ENCODE measurements around the gene SPTBN5. TPM values are rescaled to one million over a fixed set of nuclear protein-coding genes. Genes with fewer than 3 reads are reported as not detected.

Gene SPTBN5
- total and polyA plus RNA-seq, 2 donors (not counting 1 experiment from before 2014, with no cell fraction given): 0.55 to 1.4 TPM

- Mint-ChIP-seq H3K9me3 (ENCODE audit: insufficient read depth) (no peaks in the 10 kb centered on the region), H3K27ac (no peak overlapping the region), H3K4me1 (peaks cover 19% of the 10 kb centered on the region), H3K27me3 (peaks cover 22% of the 10 kb centered on the region), H3K4me3 (peak overlapping the region; percentile 64)
- ATAC-seq (ENCODE audit: low read depth) (no peak), DNase-seq (no peak)
- Histone ChIP-seq H4K20me1 (ENCODE audit: control insufficient read depth, insufficient read depth, low read length, poor library complexity, severe bottlenecking) (no peaks in the 10 kb centered on the region), H3K27me3 (replicated peaks in 1 of 4; ENCODE audit: control extremely low read depth in 1 of 4, control insufficient read depth in 3 of 4, insufficient read depth in 4 of 4, low read length in 3 of 4) (peaks cover 0 to 29% (median 3%) of the 10 kb centered on the region in 4 experiments), H3K27ac (ENCODE audit: low read length in 2 of 2) (no peak overlapping the region), H2AFZ (ENCODE audit: insufficient read depth, low read depth, low read length, poor library complexity, severe bottlenecking) (no peak overlapping the region), H3K9ac (ENCODE audit: low read length) (no peak overlapping the region), H3K36me3 (replicated peaks in 1 of 2; ENCODE audit: control extremely low read depth in 1 of 2, control insufficient read depth in 1 of 2, extremely low read depth in 1 of 2, insufficient read depth in 2 of 2, low read length in 1 of 2) (no peaks in the 10 kb centered on the region), H3K4me2 (replicated peaks; ENCODE audit: low read depth, low read length, poor library complexity, severe bottlenecking) (no peak overlapping the region), H3K9me3 (ENCODE audit: control extremely low read depth in 1 of 3, control insufficient read depth in 2 of 3, insufficient read depth in 1 of 3, low read length in 2 of 3) (no peaks in the 10 kb centered on the region), H3K4me3 (ENCODE audit: control extremely low read depth in 1 of 5, extremely low read depth in 1 of 5, insufficient read depth in 1 of 5, low read depth in 2 of 5, low read length in 4 of 5) (no peak overlapping the region), H3K79me2 (ENCODE audit: control insufficient read depth, insufficient read depth, low read length) (no peaks in the 10 kb centered on the region), H3K4me1 (ENCODE audit: control insufficient read depth in 2 of 2, insufficient read depth in 2 of 2, low read length in 2 of 2) (peaks cover 16 to 21% of the 10 kb centered on the region in 2 donors)
- TF ChIP-seq EZH2 (IDR thresholded peaks at IDR 0.05; ENCODE audit: borderline replicate concordance, insufficient read depth, low read depth, low read length, poor library complexity, severe bottlenecking) (no peak), CTCF (IDR thresholded peaks at IDR 0.05) (no peak)
- intact Hi-C loops (cut with micrococcal nuclease): no loop called here
- ChIA-PET POLR2A (no interaction called here), CTCF (interaction anchor here (1.4 to 1.5 kb wide), 2 partner anchors 11 to 24 kb away, joined by 4 to 5 read pairs; no protein-coding TSS in a partner anchor)
- WGBS (ENCODE audit: insufficient coverage): 90% methylated on average over 6 of the region's 8 CpGs
Measured at GRCh38 chr15:41881086-41881485, 12.8 kb downstream of the SPTBN5 start.

- TF ChIP-seq CTCF (IDR thresholded peaks at IDR 0.05): no peak
- TF ChIP-seq EZH2 (IDR thresholded peaks at IDR 0.05; ENCODE audit: borderline replicate concordance, insufficient read depth, low read depth, low read length, poor library complexity, severe bottlenecking): no peak
- Histone ChIP-seq H4K20me1 (ENCODE audit: control insufficient read depth, insufficient read depth, low read length, poor library complexity, severe bottlenecking) (no peaks in the 10 kb centered on the region), H3K27me3 (replicated peaks in 1 of 4; ENCODE audit: control extremely low read depth in 1 of 4, control insufficient read depth in 3 of 4, insufficient read depth in 4 of 4, low read length in 3 of 4) (peaks cover 0 to 29% (median 3%) of the 10 kb centered on the region in 4 experiments), H2AFZ (ENCODE audit: insufficient read depth, low read depth, low read length, poor library complexity, severe bottlenecking) (no peak overlapping the region), H3K4me3 (ENCODE audit: control extremely low read depth in 1 of 5, extremely low read depth in 1 of 5, insufficient read depth in 1 of 5, low read depth in 2 of 5, low read length in 4 of 5) (no peak overlapping the region), H3K9ac (ENCODE audit: low read length) (no peak overlapping the region), H3K4me2 (replicated peaks; ENCODE audit: low read depth, low read length, poor library complexity, severe bottlenecking) (no peak overlapping the region), H3K27ac (ENCODE audit: low read length in 2 of 2) (no peak overlapping the region), H3K36me3 (replicated peaks in 1 of 2; ENCODE audit: control extremely low read depth in 1 of 2, control insufficient read depth in 1 of 2, extremely low read depth in 1 of 2, insufficient read depth in 2 of 2, low read length in 1 of 2) (no peaks in the 10 kb centered on the region), H3K79me2 (ENCODE audit: control insufficient read depth, insufficient read depth, low read length) (no peaks in the 10 kb centered on the region), H3K9me3 (ENCODE audit: control extremely low read depth in 1 of 3, control insufficient read depth in 2 of 3, insufficient read depth in 1 of 3, low read length in 2 of 3) (no peaks in the 10 kb centered on the region), H3K4me1 (ENCODE audit: control insufficient read depth in 2 of 2, insufficient read depth in 2 of 2, low read length in 2 of 2) (peaks cover 16 to 26% of the 10 kb centered on the region in 2 donors)
- Mint-ChIP-seq H3K4me1 (peaks cover 23% of the 10 kb centered on the region), H3K27ac (no peak overlapping the region), H3K9me3 (ENCODE audit: insufficient read depth) (no peaks in the 10 kb centered on the region), H3K27me3 (peaks cover 23% of the 10 kb centered on the region), H3K4me3 (no peak overlapping the region)
- CTCF ChIA-PET: interaction anchor here (0.6 to 1.5 kb wide), 3 partner anchors 12 to 1062 kb away, joined by 3 to 5 read pairs (median 4); no protein-coding TSS in a partner anchor
- POLR2A ChIA-PET: no interaction called here
- intact Hi-C loops (cut with micrococcal nuclease): no loop called here
- no peak for ATAC-seq (ENCODE audit: low read depth)
- WGBS (ENCODE audit: insufficient coverage): 96% methylated on average over 5 of the region's 10 CpGs
- no peak for DNase-seq
Measured at GRCh38 chr15:41880156-41880877, 13.5 kb downstream of the SPTBN5 start.

All from B cell (primary cell).